NB4 (cell line): ENCODE data around the gene DNAJA4.

Experiments
- MYC ChIP-seq: IDR thresholded peaks from 2 replicates; pipeline ENCODE4 v1.6.1; 2011; ENCODE audit warnings: low read depth, low read length
- POLR2A ChIP-seq: IDR thresholded peaks from 2 replicates; pipeline ENCODE4 v1.6.1; 2011; ENCODE audit warnings: mild to moderate bottlenecking; ENCODE audit not compliant: insufficient read length; ENCODE audit errors: extremely low read depth
- TF ChIP-seq, protein P1 (sequence below): IDR thresholded peaks from one replicate; pipeline ENCODE4 v1.5.1; 2012; ENCODE audit warnings: low read depth, low read length
- TF ChIP-seq, protein P2 (sequence below): IDR thresholded peaks from 2 replicates; pipeline ENCODE4 v1.6.1; 2011; ENCODE audit warnings: low read depth, low read length

DNA sequence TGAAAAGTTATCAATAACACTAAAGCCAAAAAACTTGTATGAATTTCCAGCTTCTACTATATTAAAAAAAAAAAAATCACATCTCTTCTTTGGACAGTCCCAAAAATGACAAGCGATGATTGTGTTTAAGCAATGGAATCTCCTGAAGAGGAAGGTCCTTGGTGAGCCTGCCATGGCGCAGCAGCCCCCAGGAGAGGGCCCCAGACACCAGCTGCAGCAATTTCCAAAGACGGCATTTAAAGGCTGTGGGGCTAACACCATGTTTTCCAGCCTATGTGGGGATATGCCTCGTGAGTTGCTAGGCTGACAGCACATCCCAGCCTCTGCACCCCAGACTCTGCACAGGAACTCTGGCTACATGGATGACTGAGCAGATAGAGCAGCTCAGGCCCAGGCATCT, 20.4 kb downstream of the DNAJA4 start:
- TF ChIP-seq, protein P1, sequence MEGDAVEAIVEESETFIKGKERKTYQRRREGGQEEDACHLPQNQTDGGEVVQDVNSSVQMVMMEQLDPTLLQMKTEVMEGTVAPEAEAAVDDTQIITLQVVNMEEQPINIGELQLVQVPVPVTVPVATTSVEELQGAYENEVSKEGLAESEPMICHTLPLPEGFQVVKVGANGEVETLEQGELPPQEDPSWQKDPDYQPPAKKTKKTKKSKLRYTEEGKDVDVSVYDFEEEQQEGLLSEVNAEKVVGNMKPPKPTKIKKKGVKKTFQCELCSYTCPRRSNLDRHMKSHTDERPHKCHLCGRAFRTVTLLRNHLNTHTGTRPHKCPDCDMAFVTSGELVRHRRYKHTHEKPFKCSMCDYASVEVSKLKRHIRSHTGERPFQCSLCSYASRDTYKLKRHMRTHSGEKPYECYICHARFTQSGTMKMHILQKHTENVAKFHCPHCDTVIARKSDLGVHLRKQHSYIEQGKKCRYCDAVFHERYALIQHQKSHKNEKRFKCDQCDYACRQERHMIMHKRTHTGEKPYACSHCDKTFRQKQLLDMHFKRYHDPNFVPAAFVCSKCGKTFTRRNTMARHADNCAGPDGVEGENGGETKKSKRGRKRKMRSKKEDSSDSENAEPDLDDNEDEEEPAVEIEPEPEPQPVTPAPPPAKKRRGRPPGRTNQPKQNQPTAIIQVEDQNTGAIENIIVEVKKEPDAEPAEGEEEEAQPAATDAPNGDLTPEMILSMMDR: peak; percentile 33
- TF ChIP-seq POLR2A (no peak), MYC (no peak)
- TF ChIP-seq, protein P2, sequence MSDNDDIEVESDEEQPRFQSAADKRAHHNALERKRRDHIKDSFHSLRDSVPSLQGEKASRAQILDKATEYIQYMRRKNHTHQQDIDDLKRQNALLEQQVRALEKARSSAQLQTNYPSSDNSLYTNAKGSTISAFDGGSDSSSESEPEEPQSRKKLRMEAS: no peak
